ENCODE data around the gene KIAA0753. TPM values are rescaled to one million over a fixed set of nuclear protein-coding genes. Genes with fewer than 3 reads are reported as not detected.
A peak's percentile ranks its signal among the peaks of the same experiment; 100 is the strongest.
"Not testable (repeated sequence)": the region's sequence is repeated elsewhere in the genome, so short reads cannot be mapped to it uniquely, and the experiment has no call there.

Gene KIAA0753
- total and polyA plus RNA-seq, 9 of the 15 experiments (the other 6 are each of a cell fraction or from before 2014, with no cell fraction given): 2.0 to 9.0 (median 6.9) TPM

GRCh38 chr17:6655732-6656361, 15.3 kb upstream of the KIAA0753 start:
- H3K36me3 ChIP-seq (ENCODE audit: control insufficient read depth, insufficient read depth, low read length); H3K9me1 ChIP-seq (ENCODE audit: control insufficient read depth, insufficient read depth, low read length); CTCF ChIA-PET (ENCODE audit: low intra/inter-chr PET ratio); H3K9me3 ChIP-seq (replicated peaks; ENCODE audit: control insufficient read depth, insufficient read depth, low read depth, low read length); ATAC-seq; BruUV-seq (replicated peaks); H3K27ac ChIP-seq (ENCODE audit: extremely low read depth, low read depth, low read length); H3K9ac ChIP-seq (ENCODE audit: insufficient read depth in 1 of 2, low read depth in 2 of 2, low read length in 2 of 2); H4K20me1 ChIP-seq (replicated peaks; ENCODE audit: control insufficient read depth, insufficient read depth, low read length); H3K79me2 ChIP-seq (ENCODE audit: control insufficient read depth, insufficient read depth, low read length); in situ Hi-C loops (cut with MboI); H3K4me3 ChIP-seq; FAIRE-seq; DNase-seq (ENCODE audit: extremely low read depth in 1 of 4, low spot score in 3 of 4); H2AFZ ChIP-seq (ENCODE audit: low read depth, low read length); intact Hi-C loops (cut with micrococcal nuclease); H3K4me2 ChIP-seq (ENCODE audit: insufficient read depth, low read length): not testable (repeated sequence)
- POLR2A ChIA-PET: interaction anchor here (0.6 kb wide), 1 partner anchor 830 kb away, joined by 4 read pairs; no protein-coding TSS in a partner anchor
- H3K27me3 ChIP-seq (ENCODE audit: control insufficient read depth in 2 of 2, insufficient read depth in 2 of 2, low read length in 2 of 2): peaks cover 0 to 15% of the 10 kb centered on the region in 2 experiments; a peak in 2 of 5 replicates
- H3K4me1 ChIP-seq (replicated peaks in 1 of 2; ENCODE audit: control insufficient read depth in 2 of 2, insufficient read depth in 2 of 2, low read length in 2 of 2): peaks cover 10 to 14% of the 10 kb centered on the region in 2 experiments; a peak in 4 of 5 replicates
- WGBS (ENCODE audit: insufficient coverage, low coverage, missing lambda C conversion rate): 67% methylated on average over 2 of the region's 41 CpGs

DNA sequence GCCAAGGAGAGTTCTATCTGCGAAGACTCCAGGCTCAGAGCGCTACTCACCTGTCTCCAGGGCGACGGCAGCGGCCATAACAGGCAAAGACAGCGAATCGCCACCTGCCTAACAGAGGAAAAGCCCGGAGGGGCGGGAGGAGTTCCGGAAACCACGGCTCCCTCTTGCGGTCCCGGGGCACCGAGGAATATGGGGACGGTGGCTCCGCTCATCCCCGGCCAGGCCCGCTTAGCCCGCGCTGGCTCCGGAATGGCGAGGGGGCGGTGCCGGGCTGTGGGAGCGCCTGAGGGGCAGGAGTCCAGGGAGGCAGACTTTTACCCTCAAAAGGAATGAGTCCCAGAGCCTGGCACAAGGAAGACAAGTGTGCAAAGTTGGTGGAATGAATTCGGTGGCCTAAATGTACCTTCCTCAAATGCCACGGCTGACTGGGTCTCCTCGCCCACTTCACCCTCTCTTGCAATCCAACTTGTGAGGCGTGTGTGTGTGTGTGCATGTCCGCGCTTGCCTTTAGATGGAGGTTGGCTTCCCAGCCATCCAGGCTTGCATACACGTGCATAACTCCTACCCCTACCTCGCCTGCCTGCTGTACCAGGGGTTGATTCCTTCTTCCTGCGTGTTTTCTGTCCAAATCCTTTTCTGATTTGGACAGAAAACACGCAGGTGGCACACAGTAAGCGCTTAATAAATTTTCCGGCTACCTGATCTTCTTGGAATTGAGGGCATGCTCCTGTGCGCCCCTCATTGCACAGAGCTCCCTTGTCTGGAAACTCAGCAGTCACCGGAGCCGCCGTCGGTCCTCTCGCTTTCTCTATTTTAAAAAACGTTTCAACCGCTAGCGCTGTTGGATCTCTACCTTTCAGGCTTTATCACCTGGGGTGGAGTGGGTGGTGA, 14.6 kb upstream of the KIAA0753 start:
- Histone ChIP-seq H3K4me1 (replicated peaks in 1 of 2; ENCODE audit: control insufficient read depth in 2 of 2, insufficient read depth in 2 of 2, low read length in 2 of 2) (peaks cover 12 to 14% of the 10 kb centered on the region in 2 experiments; a peak in 4 of 5 replicates), H3K9me3 (replicated peaks; ENCODE audit: control insufficient read depth, insufficient read depth, low read depth, low read length) (no peaks in the 10 kb centered on the region), H2AFZ (ENCODE audit: low read depth, low read length) (no peak overlapping the region), H3K9ac (ENCODE audit: insufficient read depth in 1 of 2, low read depth in 2 of 2, low read length in 2 of 2) (no peak overlapping the region), H3K4me3 (no peak overlapping the region), H4K20me1 (replicated peaks; ENCODE audit: control insufficient read depth, insufficient read depth, low read length) (no peaks in the 10 kb centered on the region; the same call in 1 of the 2 replicates), H3K9me1 (ENCODE audit: control insufficient read depth, insufficient read depth, low read length) (peaks cover under 1% of the 10 kb centered on the region), H3K4me2 (ENCODE audit: insufficient read depth, low read length) (no peak overlapping the region), H3K27me3 (ENCODE audit: control insufficient read depth in 2 of 2, insufficient read depth in 2 of 2, low read length in 2 of 2) (peaks cover 0 to 15% of the 10 kb centered on the region in 2 experiments; a peak in 2 of 5 replicates), H3K36me3 (ENCODE audit: control insufficient read depth, insufficient read depth, low read length) (peaks cover 2% of the 10 kb centered on the region; the same call in 2 of the 3 replicates), H3K79me2 (ENCODE audit: control insufficient read depth, insufficient read depth, low read length) (peaks cover 14% of the 10 kb centered on the region), H3K27ac (ENCODE audit: extremely low read depth, low read depth, low read length) (no peak overlapping the region)
- ChIA-PET POLR2A (interaction anchor here (0.6 kb wide), 1 partner anchor 831 kb away, joined by 4 read pairs; no protein-coding TSS in a partner anchor), CTCF (ENCODE audit: low intra/inter-chr PET ratio) (no interaction called here)
- no TSS peak for BruUV-seq (replicated peaks)
- intact Hi-C loops (cut with micrococcal nuclease) (no loop called here), in situ Hi-C loops (cut with MboI) (no loop called here)
- FAIRE-seq (no peak), ATAC-seq (no peak), DNase-seq (ENCODE audit: extremely low read depth in 1 of 4, low spot score in 3 of 4) (no peak)
- 45% methylated on average over 26 of the region's 46 CpGs for WGBS (ENCODE audit: insufficient coverage, low coverage, missing lambda C conversion rate)
- no peak for TF ChIP-seq ZNF263 (CRISPR knock-in tag; IDR thresholded peaks at IDR 0.05; ENCODE audit: borderline replicate concordance)
- peak; percentile 29; the same call in 1 of the 2 replicates for TF ChIP-seq RFX1 (IDR thresholded peaks at IDR 0.05)

Measured in K562 (cell line).